GM18499 (cell line): ENCODE data around the gene TASOR.
"Not testable (repeated sequence)": the region's sequence is repeated elsewhere in the genome, so short reads cannot be mapped to it uniquely, and the experiment has no call there.

Experiments
- ATAC-seq: cut with Tn5 transposase; IDR thresholded peaks from one replicate; pipeline ENCODE4 v1.9.1; 2021; ENCODE audit warnings: moderate number of reproducible peaks; ENCODE audit not compliant: insufficient read depth, unreplicated experiment

The TASOR gene

DNA sequence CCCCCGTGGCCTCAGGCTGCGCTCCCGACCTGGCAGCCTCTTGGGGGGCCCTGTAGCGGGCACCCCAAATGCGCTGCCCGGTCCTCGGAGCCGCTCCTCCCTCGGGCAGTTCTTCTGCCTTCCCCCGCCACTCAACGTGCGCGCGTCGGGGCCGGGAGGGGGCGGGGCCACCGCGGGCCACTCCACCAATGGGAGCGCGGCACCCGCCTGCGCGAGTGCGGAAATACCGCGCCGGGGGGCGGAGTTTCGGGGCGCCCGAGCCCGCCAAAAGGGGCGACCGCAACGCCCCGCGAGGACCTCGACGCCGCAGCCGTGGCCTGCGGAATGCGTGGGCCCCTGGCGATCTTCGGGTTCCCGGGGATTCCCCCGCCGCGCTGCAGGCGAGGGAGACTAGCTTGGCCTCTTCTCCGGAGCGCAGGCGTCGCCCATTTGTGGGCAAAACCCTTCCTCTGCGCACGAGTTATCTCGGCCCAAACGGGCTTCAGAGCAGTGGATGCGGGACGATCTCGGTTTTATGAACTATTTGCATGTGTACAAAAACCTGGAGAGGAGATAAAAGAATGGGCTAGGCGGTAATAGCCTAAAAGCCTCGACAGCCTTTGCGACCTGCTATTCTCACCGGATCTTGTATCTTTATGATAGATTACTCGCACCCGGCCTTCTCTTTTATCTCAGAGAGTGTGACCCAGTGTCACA is at the start of gene TASOR:
TSS of gene TASOR (minus strand) at position 144 of the 696 bp plus-strand sequence. CDS start 259 bp downstream, outside the sequence.
- no peak for ATAC-seq

DNA sequence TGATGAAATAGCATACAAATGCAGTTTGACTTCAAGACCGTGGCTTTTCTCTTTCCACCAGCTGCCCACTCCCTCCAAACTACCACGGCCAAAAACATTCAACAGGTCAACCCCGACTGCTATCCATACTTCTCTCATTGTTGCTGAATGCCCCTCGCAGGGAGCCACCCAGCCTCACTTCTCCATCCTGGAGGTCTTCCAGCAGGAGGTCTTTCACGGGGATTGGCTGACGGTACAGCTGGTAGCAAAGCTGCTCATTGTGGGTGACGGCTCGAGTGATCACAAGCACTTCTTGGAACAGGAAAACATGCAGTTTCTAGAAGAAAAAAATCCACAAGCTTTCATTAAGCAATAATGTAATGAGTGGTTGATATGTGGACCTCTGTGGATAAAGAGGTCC is 49.0 kb upstream of the TASOR start:
- no peak for ATAC-seq

DNA sequence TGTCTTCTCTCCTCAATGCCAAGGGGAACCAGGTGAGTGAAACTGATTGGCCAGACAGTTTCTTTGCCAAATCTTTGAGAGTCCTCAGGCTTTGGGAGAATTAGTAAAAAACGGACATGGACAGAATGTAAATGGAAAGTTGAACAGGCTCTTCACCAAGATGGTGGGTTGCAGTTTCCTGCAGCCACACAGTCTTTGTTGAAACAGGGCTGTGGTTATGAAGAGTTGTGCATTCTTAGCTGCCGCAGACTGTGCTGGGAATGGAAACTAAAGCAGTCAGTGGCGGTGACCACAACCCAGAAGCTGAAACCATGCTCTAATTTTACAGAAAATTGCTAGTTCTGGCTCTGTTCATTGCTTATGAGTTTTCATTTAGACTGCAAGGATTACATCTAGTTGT is 42.1 kb upstream of the TASOR start:
- ATAC-seq, result peak; percentile 80

GRCh38 chr3:56724676-56725075 is 41.6 kb upstream of the TASOR start:
- no peak for ATAC-seq

DNA sequence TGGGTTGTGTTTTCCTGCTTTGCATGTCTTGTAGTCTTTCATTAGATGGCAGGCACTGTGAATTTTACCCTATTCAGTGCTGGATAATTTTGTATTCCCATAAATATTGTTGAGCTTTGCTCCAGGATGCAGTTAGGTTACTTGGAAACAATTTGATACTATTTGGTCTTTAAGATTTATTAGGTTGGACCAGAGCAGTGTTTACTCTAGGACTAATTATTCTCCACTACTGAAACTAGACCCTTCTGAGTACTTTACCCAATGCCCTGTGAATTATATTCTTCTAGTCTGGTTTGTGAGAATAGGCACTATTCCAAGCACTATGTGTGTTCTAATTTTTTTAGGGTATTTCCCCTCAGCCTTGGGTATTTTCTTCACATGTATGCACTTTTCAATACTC is 37.8 kb upstream of the TASOR start:
- ATAC-seq, result no peak

GRCh38 chr3:56718809-56719208 is 35.7 kb upstream of the TASOR start:
- not testable (repeated sequence) for ATAC-seq

DNA sequence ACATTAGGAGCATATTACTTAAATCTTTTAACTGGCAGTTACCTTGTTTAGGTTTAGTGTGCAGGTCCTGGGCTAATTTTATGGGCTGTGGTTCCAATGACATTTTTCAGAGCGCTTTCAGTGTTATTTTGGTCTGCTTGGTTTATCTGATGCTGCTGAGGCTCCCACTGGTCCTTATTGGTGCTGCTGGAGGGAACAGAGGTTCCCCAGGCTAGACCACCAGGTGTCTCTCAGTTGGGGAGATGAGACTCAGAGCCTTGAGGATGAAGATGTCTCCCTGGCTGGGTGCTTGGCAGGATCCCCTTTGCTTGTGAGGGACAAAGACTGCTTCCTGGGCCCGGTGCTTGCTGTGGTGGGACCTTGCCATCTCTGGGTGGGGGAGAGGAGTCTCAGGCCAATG is 28.3 kb upstream of the TASOR start:
- ATAC-seq, result no peak

- ATAC-seq, result not testable (repeated sequence)
Observed at GRCh38 chr3:56707412-56707811, 24.3 kb upstream of the TASOR start.

DNA sequence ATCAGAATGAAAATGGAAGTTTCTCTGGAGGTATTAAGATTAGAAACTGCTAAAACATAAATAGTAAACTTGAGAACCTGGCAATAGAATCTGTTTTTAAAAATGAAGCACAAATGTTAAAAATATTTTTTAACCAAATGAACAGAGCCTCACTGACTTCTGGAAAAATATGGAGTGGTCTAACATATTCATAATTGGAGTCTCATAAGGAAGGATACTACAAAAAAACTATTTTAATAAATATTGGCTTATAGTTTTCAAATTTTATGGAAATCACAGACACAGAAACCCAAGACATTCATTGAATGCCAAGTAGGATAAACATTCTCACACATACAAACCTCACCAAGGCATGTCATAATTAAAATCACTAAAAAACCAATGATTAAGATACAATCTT is 23.6 kb upstream of the TASOR start:
- no peak for ATAC-seq

DNA sequence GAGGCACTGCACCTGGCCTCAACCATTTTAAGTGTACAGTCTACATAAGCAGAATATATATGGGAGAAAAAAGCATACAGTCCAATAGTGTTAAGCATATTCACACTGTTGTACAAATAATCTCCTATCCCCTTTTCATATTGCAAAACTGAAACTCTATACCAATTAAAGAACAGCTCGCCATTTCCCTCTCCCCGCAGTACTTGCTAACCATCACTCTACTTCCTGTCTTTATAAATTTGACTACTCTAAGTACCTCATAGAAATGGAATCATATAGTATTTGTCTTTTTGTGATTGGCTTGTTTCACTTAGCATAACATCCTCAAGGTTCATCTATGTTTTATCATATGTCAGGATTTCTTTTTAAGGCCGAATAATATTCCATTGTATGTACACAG is 21.6 kb upstream of the TASOR start:
- no peak for ATAC-seq

- ATAC-seq, result no peak
Observed at GRCh38 chr3:56702490-56703315, 19.6 kb upstream of the TASOR start.

- ATAC-seq, result no peak
Observed at GRCh38 chr3:56700151-56700550, 17.1 kb upstream of the TASOR start.

GRCh38 chr3:56694867-56695683 is 12.0 kb upstream of the TASOR start:
- ATAC-seq, result no peak

- ATAC-seq, result no peak
Observed at GRCh38 chr3:56693750-56694149, 10.7 kb upstream of the TASOR start.

DNA sequence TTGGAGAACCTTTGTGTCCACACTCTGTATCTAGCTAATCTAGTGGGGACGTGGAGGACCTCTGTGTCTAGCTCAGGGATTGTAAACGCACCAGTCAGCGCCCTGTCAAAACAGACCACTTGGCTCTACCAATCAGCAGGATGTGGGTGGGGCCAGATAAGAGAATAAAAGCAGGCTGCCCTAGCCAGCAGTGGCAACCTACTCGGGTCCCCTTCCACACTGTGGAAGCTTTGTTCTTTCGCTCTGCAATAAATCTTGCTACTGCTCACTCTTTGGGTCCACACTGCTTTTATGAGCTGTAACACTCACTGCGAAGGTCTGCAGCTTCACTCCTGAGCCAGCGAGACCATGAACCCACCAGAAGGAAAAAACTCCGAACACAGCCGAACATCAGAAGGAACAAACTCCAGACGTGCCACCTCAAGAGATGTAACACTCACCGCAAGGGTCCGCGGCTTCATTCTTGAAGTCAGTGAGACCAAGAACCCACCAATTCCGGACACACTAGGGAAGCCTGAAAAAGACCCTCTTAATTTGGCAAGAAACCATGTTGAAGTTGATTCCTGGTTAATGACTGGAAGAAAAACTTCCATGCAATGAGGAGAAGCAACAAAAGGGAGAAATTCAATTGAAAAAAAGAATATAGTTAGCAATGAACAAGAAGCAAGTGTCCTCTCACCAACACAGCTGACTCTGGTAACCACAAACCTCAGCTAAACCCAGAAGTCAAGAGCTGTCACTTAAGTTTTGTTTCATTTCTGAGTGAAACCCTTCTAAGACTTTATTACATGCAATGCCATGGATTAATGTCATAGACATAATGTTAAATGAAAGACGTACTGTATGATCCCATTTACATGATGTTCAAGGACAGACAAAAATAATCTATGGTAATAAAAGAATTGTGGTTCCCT is 9.7 kb upstream of the TASOR start:
- peak; percentile 63 for ATAC-seq

- ATAC-seq, result not testable (repeated sequence)
Observed at GRCh38 chr3:56692001-56692365, 8.9 kb upstream of the TASOR start.

- no peak for ATAC-seq
Observed at GRCh38 chr3:56691165-56692000, 8.3 kb upstream of the TASOR start.

GRCh38 chr3:56689303-56689702 is 6.2 kb upstream of the TASOR start:
- no peak for ATAC-seq

DNA sequence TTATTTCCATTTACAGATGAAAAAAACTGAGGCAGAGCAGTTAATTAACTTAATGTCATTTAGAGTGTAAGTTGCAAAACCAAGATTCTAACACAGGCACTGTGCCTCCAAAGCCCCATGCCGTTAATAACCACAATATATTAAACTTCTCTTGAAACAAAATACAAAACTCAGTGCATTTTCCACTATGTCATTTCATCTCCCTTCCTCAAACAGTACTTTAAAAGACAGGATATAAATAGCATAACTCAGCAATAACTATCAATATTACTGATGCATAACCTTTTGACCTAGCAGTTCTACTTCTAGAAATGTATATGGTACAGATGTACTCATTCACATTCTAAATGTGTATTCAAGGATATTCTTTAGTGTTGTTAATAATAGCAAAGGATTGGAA is 5.1 kb upstream of the TASOR start:
- no peak for ATAC-seq
